Measurements from ENCODE around the gene FRZB. TPM values are rescaled to one million over a fixed set of nuclear protein-coding genes. Genes with fewer than 3 reads are reported as not detected.

FRZB gene
- total and polyA plus RNA-seq, 2 of the 13 experiments (the other 11 are each of a cell fraction or from before 2014, with no cell fraction given), result 0.04 to 1.2 TPM

- TF ChIP-seq BRF2 (CRISPR knock-in tag; IDR thresholded peaks at IDR 0.05) (no peak), RAD51 (IDR thresholded peaks at IDR 0.05; ENCODE audit: borderline replicate concordance) (no peak), SIN3A (IDR thresholded peaks at IDR 0.05; ENCODE audit: borderline replicate concordance, low read depth, low read length) (no peak), ZNF589 (CRISPR knock-in tag; conservative IDR thresholded peaks at IDR 0.05) (no peak), HNRNPUL1 (IDR thresholded peaks at IDR 0.05; ENCODE audit: low read depth, low read length) (no peak)
Observed at GRCh38 chr2:182852801-182853200, 13.6 kb downstream of the FRZB start (continued).

GRCh38 chr2:182852090-182852489 lies 14.3 kb downstream of the FRZB start:
- ATAC-seq (no peak), FAIRE-seq (no peak), DNase-seq (ENCODE audit: low spot score) (no peak)
- WGBS (ENCODE audit: low lambda C conversion rate), result 100% methylated on average over 1 of the region's 1 CpG
- Histone ChIP-seq H2AFZ (ENCODE audit: low read length) (no peak overlapping the region), H3K4me3 (replicated peaks in 1 of 3; ENCODE audit: insufficient read depth in 1 of 3, low read depth in 2 of 3, low read length in 3 of 3) (no peak overlapping the region), H3K9ac (ENCODE audit: insufficient read depth, low read depth, low read length) (no peak overlapping the region), H3K79me2 (ENCODE audit: insufficient read depth, low read length) (no peaks in the 10 kb centered on the region), H3K36me3 (replicated peaks in 1 of 2; ENCODE audit: control insufficient read depth in 1 of 2, insufficient read depth in 2 of 2, low read length in 2 of 2) (no peaks in the 10 kb centered on the region), H3K27me3 (ENCODE audit: control insufficient read depth in 1 of 2, insufficient read depth in 2 of 2, low read length in 2 of 2) (no peaks in the 10 kb centered on the region), H3K4me1 (ENCODE audit: insufficient read depth, low read length) (no peaks in the 10 kb centered on the region), H4K20me1 (ENCODE audit: insufficient read depth, low read length) (no peaks in the 10 kb centered on the region), H3K4me2 (ENCODE audit: low read depth, low read length) (no peak overlapping the region), H3K9me3 (ENCODE audit: low read length) (no peaks in the 10 kb centered on the region), H3K27ac (ENCODE audit: extremely low read length, insufficient read depth, low read length) (no peak overlapping the region)
- intact Hi-C loops (cut with micrococcal nuclease; ENCODE audit: unreplicated experiment), result no loop called here
- CTCF ChIA-PET (ENCODE audit: low intra/inter-chr PET ratio, low total read pairs), result no interaction called here
- in situ Hi-C loops (cut with HindIII; ENCODE audit: extremely low pct_ligation_motif_present, low pct_unique_long_range_greater_than_20kb), result no loop called here
- no peak for TF ChIP-seq ZNF367 (CRISPR knock-in tag; IDR thresholded peaks at IDR 0.05; ENCODE audit: borderline replicate concordance)
- peak; percentile 35; the same call in 1 of the 2 replicates for TF ChIP-seq HOXA9 (CRISPR knock-in tag; IDR thresholded peaks at IDR 0.05; ENCODE audit: borderline replicate concordance)
- no TSS peak for BruUV-seq (replicated peaks)
- POLR2A ChIA-PET, result no interaction called here

Data from HepG2 (cell line).